Activated gamma-delta T cell treated with Interleukin-2 at 50 U/mL for 16 hours (primary cell): ENCODE data around the gene SLC24A3.
"Not testable (repeated sequence)": the region's sequence is repeated elsewhere in the genome, so short reads cannot be mapped to it uniquely, and the experiment has no call there.

Experiments used
- DNase-seq: peaks from one replicate; pipeline ENCODE4 v3.0.0-alpha.2; 2020

Gene SLC24A3

DNA sequence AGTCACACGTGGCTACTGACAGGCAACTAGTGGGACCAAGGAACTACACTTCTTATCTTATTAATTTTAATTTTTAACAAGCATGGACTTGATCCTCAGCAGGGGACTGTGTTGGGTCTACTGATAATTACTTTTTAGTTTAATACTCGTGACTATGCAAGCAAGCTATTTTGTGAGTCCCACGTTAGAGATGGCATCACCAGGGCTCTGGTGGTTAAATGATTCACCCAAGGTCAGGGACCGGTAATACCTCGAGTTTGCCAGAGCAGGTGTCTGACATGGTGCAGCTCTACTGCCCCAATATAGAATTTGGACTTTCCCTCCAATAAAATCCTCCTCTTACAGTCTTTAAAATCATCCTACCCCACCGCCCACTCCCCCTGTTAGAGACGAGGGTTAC lies 447.0 kb downstream of the SLC24A3 start:
- DNase-seq, result no peak

DNA sequence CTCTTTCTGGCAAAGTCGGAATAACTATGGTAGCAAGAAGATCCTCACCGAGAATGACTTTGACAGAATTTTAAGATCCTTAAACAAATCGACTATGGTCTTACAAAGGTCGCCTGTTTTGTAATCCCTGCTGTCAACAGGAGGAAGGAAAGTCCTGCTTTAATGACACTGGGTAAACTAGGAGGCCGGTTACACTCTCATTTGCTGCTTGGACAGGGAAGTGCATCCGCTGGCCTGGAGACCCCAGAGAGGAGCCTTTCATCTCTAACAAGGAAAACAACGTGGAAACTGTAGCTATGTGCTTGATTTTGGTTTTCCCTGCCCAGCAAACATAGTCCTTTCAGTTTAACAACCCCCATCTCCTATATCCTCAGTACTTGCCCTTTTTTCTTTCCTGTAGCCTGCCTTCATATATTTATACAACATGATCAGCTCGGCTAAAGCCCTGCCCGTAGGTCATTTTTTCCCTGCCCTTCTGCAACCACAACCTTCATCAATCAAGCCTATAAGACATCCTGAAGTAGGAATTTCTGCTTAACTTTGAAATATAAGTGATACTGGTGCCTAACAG lies 448.5 kb downstream of the SLC24A3 start:
- DNase-seq, result no peak

DNA sequence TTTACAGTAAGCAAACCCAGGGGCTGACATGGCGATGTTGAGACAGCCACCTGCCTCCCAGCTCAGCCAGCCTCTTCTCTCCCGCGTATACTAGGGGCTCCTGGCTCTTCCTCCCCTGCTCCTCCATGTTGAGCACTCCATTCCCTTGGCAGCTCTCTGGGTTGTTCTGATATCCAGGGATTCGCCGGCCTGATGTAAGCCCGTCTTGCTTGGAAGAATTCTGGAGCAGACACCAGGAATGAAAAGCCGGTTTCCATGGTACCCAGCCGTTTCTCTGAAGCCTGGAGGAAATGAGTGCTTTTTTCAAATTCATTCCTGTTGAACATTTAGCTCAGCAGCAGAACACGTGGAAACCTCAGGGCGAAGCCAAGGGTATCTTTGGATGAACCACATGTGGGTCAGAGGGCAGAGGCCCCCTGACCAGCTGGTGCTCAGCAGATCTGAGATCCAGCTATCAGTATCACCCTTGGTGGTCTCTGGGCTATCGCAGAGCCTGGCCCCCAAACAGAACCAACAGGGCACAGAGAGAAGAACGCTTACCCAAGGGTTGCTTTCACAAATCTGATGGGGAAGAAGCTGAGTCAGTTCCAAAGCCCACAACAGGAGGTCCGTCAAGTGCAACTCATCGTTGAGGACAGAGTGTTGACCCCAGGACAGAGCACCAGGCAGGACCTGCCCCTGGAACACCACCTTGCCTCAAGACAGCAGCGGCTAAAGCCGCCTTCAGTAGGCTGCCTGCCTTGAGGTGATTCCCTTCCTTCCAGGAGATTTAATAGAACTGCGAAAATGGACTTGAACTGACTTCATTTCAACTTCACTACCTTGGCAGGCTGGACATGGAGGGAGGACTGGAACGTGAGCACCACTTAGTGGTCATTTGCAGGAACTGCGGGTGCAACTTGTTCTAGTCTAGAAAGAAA lies 449.5 kb downstream of the SLC24A3 start:
- DNase-seq, result peak; percentile 35

DNA sequence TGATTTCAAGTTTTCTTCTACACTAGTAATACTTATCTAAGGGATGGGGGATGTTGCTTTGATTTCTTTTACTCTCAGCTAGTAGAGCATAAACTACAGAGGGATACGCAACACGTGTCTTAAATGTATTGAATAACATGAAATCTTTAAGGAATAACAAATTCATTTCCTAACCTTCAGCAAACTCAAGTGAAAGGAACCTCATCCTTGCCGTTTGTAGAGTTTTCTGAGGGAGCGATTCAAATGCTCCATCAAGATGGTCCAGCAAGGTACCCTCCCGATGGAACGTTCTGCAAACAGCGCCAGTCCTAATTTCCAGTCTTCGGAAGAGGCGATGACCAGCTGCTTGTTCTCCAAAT lies 450.2 kb downstream of the SLC24A3 start:
- DNase-seq, result no peak

DNA sequence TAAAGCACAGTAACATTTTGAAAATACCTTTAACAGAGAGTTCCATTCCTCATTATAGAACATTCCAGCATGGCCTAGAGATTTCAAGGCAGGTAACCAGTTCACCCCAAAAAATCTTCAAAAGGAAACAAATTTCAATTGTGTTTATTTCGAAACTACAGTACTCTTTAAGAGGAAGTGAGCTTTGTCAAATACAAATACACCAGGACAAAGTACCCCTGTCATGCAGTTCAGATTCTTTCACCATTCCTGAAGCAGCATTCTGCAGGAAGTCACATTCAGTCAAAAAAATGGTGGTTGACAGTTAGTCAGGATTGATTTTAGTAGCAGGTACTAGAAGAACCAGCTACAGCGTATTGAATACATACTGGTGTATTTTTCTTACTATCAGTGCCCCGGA lies 456.0 kb downstream of the SLC24A3 start:
- no peak for DNase-seq

DNA sequence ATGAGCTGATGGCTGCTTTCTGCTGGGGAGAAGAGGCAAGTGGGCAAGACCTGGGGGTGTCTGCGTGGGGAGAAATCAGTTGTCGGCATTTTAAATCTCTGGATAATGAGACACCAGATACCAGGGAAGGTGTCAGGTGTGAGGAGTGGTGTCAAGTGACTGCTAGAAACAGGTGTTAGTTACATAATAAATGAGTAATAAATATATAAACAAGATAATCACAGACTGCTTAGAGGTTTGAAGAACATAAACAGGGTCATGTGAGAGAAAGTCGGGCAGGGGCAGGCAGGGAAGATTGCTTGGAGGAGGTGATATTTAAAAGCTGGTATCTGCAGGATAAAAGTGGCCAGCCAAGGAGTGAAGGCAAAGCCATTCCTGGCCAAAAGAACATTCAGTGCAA lies 458.4 kb downstream of the SLC24A3 start:
- no peak for DNase-seq

DNA sequence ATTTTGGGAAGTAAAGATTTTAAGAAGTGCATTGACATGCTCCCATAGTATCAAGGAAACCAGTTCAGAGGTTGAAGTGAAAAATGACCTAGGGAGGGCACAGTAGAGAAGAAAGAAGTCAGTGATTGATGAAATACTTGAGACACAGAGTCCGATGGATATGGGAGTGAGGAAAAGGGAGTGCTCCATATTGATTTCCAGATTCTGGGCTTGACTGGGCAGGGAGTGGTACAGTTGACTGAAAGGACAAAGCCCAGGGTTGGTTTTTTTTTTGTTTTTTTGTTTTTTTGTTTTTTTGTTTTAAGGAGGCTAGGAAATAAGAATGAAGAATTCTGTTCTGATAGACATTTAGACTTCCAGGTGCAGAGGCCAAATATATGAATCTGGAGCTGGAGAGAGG lies 458.9 kb downstream of the SLC24A3 start:
- DNase-seq, result no peak

DNA sequence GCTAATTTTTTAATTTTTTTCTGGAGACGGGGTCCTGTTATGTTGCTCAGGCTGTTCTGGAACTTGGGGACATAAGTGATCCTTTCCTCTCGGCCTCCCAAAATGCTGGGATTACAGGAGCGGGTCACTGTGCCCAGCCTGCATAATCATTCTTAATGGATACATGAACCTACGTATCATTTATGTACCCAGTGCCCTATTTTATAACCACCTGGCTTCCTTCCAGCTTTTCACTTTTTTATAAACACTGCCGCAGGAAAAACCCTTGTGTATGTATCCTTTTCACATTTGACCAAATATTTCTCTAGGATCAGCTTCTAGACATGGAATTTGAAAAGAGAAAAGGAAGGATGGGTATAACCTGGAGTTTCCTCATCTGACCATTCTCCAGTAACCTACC lies 460.1 kb downstream of the SLC24A3 start:
- DNase-seq, result no peak

DNA sequence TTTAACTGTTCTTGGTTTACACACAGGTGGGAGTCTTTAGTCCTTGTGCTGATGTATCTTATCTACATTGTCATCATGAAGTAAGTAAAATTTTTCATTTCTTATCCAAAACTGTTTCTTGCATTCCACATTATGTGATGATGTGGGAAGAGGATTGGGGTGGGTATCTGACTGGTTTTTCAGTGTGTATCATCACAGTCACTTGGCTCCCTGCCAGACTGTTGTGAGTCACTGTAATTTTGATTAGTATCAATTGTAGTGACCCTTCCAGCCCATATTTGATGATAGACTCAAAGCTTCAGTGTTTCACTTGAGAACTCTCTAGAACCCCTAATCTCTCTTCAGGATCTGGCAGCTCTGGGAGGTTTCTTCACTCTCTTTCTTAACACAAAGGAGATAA lies 461.1 kb downstream of the SLC24A3 start:
- DNase-seq, result no peak

DNA sequence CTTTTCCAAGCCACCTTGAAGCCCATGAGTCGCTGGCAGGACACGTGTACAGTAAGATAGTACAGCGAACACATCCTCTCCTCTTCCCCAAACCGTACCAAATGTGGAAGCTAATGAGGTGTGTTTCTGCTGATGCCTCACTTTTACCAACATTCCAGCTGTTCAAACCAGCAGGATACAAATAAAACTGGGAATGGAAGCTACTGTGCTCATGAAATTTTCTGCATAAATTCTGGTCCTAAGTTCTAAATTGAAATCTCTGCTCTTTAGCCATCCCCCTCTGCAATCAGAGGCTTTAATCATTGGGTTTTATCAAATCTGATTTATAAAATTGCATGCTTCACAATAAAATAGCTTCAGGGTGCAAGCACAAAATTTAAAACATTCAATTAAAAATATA lies 463.8 kb downstream of the SLC24A3 start:
- DNase-seq, result no peak

DNA sequence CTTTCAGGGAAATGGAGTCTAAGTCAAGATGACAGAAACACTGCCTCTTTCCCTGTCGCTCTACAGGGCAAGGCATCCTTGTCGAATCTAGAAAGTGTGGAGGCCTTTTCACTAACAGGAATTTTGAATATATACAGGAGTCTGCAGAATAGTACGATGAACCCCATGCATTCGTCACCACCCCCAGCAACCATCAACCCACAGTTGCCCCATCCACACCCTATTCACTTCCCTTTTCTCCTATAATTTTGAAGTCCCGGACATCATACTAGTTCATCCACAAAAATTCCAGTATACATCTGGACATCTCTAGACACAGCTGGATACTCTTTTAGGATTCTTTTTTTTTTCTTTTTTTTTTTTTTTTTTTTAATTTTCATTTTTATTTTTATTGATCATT lies 464.9 kb downstream of the SLC24A3 start:
- no peak for DNase-seq

DNA sequence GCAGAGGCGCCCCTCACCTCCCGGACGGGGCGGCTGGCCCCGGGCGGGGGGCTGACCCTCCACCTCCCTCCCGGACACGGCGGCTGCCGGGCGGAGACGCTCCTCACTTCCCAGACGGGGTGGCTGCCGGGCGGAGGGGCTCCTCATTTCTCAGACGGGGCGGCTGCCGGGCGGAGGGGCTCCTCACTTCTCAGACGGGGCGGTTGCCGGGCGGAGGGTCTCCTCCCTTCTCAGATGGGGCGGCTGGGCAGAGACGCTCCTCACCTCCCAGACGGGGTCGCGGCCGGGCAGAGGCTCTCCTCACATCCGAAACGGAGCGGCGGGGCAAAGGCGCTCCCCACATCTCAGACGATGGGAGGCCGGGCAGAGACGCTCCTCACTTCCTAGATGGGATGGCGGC lies 466.1 kb downstream of the SLC24A3 start:
- not testable (repeated sequence) for DNase-seq

DNA sequence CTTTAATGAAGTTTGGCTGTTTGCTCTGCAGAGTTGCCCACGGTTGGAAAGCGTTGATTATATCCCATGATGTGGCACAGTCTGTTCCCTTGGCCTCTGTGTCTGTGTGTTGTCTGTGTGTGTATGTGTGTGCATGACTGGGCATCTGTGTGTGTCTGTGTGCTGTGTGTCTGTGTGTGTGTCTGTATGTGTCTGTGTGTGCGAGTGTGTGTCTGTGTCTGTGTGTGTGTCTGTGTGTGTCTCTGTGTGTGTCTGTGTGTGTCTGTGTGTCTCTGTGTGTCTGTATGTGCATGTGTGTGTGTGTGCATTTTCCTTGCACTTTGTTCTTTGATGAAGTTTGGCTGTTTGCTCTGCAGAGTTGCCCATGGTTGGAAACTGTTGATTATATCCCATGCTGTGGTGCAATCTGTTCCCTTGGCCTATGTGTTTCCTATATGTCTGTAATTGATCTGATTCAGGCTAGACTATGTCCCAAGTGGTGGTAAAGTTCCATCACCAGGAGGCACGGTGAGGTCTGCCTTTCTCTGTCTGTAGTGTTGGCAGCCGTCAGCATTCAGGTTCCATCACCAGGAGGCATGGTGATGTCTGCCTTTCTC lies 467.6 kb downstream of the SLC24A3 start:
- DNase-seq, result no peak

DNA sequence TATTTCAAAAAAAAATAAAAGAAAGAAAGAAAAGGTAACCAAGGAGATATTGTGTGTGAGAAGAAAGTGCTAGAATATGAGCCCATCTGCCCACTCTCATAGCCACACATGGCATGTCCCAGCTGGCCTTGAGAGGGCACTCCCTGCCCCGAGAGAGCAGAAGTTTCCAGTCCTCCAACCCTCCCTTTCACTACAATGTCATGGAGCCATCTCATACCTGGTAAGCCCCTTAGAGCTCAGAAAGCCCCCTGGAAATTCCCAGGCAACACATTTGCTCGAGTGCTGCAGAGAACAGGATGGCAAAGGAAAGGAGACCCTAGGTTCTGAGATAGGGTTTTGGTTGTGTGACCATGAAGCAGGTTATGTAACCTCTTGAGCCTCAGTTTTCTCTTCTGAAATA lies 469.8 kb downstream of the SLC24A3 start:
- DNase-seq, result no peak

DNA sequence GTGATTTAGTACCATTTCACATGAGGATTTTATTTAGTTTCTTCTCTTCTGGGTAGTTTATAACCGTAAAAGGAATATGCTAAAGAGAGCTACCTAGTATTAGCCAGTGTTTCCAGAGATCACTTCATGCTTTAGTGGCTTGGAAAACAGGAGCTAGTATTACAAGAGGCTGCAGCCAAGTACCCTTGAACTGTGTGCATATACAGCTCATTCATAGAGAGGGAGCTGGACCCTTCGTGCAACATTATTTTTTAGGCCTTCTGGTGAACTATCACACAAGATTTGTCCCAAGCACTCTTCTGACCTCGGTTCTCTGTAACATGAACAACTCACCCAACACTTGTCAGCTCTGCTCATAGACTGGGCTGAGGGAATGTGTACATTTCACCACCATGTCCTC lies 470.7 kb downstream of the SLC24A3 start:
- no peak for DNase-seq

DNA sequence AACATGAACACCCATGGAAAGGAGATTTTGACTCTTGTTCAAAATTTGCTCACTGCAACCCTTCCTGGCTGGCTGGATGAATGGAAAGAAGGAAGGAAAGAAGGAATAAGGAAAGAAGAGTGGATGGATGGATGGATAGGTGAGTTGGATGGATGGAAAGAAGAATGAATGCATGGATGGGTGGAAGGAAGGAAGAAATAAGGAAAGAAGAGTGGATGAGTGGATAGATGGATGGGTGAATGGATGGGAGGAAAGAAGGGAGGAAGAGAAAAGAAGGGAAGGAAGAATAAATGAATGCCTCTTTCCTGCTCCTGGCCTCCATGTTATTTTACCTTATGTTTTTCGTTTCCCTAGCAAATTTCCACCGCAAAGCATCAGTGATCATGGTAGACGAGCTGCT lies 471.4 kb downstream of the SLC24A3 start:
- DNase-seq, result no peak

DNA sequence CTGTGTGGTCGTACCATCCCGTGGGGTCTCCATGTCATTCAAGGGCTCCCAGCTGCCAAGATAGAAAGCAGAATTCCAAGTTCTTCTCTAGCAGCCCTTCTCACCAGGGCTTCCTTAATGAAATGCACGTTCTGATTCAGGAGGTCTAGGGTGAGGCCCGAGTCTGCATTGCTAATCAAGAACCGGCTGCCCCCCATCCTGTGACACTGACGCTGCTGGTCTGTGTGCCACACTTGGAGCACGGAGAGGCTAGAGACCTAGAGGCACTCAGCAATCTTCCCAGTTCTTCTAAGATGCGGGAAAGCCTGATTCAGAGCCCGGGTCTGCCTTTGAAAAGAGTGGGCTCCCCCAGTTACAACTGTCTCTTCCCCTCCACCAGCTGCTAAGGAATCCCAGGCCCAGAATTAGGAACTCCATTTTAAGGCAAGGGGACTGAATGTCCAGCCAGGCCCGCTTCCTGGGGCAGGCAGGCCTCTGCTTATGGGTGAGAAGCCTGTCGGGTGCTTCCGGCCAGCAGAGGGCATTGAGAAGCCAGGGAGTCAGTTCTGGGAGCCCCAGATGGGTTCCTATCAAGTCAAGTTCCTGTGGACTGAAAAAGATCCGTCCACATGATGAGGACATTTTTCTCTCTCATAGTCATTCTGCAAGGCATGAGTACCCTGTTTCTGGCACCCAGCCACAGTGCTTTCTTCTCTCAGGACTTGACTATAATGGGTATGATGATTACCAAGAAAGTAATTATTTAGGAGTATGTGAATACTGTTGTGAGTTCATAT lies 475.8 kb downstream of the SLC24A3 start:
- DNase-seq, result no peak

DNA sequence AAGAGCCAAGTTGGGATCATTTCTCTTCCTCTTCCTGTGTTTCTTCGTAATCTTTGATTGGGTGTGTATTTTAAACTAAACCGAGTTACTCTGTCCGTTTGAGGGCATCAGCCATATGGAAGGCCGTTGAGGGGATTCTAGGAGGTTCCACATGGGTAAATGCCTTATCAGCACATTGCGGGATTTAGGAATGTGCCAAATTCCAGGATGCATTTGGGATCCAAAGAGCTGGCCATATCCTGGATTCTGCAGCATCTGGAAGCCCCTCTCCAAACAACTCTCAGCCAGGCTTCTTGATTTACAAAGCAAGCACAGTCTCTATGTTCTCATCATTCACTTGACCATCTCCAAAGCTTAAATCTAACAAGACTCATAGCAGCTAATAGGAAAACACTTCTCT lies 478.0 kb downstream of the SLC24A3 start:
- DNase-seq, result no peak

DNA sequence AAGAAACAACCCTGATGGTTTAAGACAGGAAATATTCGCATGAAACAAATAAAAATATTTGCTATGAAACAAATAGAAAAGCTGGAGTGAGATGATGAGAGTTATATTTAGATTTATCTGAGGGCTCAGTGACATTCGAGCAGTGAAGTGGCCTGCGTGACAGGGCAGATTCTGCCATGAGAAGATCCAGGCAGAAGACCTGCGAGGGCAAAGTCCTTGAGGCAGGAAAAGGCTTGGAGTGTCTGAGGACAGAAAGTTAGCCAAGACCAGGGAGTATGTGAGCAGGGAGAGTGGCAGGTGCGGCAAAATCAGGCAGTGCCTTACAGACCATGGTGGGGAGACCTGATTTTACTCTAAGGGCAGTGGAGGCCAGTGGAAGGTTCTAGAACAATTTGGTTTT lies 478.7 kb downstream of the SLC24A3 start:
- DNase-seq, result no peak

DNA sequence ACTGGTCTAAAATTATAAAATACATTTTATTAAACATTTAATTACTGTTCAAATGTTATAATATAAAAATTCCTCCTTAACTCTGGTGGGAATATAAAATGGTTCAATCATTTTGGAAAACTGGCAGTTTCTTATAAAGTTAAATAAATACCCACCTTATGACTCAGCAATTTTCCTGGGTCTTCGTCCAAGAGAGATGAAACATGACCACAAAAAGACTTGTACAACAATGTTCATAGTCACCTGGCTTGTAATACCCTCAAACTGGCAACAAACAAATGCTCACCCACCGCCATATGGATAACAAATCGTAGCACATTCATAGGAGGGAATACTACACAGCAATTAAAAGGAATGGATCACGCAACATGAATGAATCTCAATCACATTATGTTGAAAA lies 479.7 kb downstream of the SLC24A3 start:
- no peak for DNase-seq

DNA sequence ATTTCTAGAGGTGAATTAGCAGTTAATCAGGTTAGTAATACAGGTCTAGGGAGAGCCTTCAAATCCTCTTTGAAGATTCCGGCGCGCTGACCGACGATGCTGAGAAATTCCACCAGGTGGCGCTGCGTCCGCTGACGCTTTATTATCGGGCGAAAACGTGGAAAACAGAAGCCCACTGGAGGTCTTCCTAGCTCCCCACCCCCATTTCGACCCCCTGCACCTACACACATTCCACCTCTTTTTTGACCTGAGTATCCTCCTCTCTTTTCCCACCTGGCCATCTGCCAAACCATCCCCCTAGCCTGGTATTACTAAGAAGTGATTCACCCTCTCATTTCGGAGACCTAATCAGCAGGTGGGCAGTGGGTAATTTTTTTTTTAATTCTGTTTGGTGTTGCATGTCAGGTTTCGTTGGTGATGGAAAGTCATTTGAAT lies 480.3 kb downstream of the SLC24A3 start:
- peak; percentile 32 for DNase-seq

DNA sequence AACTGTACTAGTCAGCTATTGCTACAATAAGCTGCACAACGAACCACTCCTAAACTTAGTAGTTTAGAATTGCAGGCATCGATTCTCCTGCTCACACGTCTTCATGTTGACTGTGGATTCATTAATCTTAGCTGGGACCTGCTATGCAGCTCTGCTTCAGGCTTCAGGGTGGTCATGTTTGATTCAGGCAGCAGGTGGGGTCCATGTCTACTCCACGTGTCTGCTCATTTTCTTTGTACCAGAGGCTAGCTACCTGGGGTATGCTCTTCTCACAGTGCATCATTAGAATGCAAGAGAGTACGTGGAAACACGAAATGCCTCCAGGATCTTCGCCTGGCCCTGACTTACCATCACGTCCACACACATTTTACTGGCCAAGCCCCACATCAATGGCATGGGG lies 481.1 kb downstream of the SLC24A3 start:
- no peak for DNase-seq

DNA sequence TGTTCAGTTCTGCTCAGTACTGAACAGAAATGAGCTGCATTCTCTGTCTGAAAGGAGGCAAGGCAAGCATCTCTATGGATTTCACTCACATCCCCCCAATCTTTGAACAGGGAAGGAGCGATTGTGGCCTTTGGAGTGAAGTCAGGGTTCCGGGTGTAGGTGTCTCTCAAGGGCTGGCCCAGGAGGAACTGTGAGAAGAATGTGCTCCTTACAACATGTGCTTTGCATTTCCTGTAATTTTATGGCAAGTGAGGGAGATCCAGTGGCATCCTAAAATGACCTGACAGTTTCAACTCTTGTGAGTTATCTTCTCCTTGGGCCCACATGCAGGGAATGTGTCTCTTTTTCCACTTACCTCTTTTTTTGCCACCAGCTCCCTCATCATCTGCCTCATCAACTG lies 482.6 kb downstream of the SLC24A3 start:
- no peak for DNase-seq

DNA sequence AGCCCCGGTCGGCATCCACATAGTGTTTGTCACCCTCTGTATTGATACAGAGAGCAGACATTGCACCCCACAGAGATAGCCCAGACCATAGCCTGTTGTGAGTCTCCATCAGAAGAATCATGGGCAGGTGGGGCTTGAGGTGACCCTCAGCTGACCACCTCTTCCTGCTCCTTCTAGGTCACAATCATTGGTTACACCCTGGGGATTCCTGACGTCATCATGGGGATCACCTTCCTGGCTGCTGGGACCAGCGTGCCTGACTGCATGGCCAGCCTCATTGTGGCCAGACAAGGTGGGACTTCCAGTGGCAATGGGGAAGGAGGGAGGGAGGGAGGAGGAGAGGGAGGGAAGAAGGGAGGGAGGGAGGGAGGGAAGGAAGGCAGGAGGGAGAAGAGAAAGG lies 484.2 kb downstream of the SLC24A3 start:
- DNase-seq, result no peak
